Stimulated activated CD8-positive, alpha-beta memory T cell treated with anti-CD3 and anti-CD28 coated beads, Interleukin-2, amount 100 ng/mL, for 1 hour (primary cell): ENCODE measurements around the gene INCA1.

Experiments used
- DNase-seq, 2 donors: peaks; one replicate each; pipeline ENCODE4 v3.0.0-alpha.2; 2020; ENCODE audit warnings: low read depth in 2 of 2

Gene INCA1

DNA sequence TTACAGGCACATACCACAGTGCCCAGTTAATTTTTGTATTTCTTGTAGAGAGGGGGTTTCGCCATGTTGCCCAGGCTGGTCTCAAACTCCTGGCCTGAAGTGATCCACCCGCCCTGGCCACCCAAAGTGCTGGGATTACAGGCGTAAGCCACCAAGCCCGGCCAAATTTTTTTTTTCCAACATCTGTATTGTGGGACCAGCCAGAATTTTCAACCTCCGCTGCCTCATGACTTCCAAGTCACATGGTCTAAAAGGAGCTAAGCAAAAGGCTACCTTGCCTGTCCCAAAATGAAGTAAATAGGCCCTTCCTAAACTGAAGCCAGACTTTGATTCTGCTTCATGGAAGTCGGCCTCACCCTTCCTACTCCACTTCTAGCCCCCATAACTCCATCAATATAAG lies 25.5 kb downstream of the INCA1 start:
- no peak for DNase-seq

DNA sequence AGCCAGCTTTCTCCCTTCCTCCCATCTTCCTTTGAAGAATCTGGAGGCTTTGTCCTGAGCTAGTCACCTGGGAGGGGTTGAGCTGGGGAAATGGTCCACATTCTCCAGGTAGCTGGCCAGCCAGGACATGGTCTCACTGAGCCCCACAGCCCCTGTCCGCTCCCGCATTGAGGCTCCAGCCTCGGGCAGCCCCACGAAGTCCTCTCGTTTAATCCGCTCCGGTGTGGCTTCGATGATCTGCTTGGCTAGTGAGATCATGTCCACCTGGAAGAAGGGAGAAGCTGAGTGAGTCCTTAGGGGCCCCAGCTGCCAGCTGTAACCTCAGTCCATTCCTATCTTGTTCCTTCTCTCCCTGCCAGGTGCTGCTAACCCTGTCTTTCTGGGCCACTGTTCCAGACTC lies 27.0 kb downstream of the INCA1 start:
- no peak for DNase-seq

DNA sequence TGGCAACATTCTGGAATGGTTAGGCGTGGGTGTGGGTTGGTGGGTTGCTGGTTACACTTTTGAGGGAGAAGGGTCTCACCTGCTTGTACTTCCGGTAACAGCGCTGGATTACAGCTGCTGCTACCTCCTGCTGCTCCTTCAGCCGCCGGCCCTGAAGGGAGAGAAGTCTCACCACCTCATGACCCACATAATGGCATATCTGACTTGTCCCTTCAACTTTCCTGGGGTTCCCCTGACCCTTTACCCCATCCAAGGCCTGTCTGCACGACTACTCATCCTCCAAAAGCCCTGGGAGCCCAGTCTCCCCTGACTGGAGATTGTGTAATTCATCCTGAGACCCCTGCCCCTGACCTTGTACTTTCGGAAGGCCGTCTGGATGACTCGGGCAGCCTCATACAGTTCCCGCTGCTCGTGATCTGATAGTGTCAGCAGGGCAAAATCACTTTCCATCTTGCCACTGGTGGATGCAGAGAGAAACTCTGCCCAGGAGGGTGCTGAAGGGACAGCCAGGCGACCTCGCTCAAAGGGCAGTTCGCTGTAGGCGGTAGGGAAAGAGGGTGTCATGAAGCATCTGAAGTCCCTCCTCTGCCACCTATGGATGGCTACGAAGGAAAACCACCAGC lies 27.7 kb downstream of the INCA1 start:
- no peak for DNase-seq

DNA sequence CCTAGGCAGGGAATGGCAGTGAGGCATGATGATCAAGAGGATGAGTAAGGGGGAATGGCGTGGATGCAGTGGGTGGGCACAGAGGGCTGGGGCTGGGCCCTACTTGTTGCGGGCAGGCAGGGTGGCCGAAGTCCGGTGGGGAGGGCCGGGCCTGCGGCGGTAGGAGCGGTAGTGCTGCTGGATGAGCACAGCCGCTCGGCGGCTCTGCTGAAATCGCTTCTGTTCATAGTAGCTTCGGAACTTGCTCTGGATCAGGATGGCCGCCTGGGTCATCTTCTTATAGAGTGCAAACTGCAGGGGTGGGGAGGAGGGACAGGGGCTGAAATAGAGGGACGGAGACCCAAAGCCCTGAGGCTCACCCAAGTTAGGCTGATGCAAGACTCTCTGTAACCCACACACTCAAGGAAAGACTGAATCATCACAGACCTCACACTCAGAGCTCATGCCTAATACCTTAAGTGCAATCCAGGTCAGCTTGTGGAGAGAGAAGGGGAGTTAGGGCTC lies 28.2 kb downstream of the INCA1 start:
- no peak for DNase-seq

DNA sequence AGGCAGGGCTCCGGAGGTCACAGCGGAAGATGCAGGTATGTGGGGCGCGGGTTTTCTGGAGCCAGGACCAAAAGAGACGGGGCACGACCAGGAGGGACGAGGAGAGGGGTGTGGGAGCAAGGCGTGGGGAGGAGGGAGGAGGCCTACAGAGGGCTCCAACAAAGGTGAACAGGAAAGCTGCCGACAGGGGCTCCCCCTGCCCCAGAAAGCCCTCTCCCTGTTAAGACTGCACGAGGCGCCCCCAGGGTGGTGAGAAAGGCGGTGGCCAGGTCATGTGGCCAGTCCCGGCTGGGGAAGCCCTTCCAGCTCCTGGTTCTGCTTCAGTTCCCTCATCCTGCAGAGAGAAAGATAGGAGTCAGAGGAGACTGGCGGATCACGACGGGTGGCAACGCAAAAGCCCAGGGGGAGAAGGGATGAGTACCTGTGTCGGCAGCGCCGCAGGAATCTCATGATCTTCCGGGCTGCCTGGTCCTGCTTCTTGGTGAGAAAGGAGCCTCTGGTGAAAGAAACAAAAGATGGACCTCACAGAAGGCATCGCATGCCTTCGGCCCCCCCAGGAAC lies 28.8 kb downstream of the INCA1 start:
- no peak for DNase-seq

DNA sequence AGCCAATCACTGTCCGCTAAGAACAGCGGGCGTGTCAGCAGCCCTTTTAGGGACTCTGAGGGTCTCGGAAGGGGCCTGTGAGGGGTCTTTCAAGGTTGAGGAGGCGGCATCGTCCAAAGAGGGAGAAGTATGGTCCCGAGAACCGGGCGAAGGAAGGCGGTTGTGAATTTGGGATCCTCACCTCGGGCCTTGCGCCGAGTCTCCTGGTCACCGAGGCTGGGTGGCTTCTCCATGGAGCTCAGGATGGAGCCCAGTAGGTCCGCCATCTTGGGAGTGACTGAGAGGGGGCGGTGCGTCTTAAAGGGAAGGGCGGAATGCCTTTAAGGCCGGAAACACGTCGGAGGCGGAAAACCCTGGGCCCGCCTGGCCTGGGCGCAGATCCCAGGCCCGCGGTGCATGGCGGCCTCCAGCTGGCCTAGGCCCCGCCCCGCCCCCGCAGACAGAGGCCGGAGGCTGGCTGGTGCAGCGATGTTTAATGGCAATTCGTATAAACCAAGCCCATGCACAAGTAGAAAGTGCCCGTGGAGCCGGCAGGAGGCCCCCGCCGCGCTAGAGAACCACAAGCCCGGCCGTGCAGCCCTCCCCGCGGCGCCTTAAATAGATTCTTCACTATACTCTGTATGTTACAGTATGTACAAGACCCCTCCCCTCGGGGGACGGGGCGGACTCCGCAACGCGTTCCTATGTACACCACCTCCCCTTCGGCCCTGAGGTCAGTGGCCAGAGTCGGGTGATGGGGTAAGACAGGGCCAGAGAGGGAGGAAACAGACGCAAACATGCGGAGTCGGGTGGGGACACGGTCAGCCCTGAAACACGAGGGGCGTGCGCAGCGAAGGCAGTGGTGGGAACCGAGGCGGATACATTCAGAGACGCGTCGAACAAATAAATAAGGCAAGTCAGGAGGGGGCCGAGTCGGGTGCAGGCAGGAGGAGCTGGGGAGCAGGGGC lies 29.5 kb downstream of the INCA1 start, which contains the start of gene SPAG7:
Gene SPAG7, minus strand, starts transcription at position 279 of the 947 bp plus-strand sequence. Its CDS starts 13 bp downstream, at position 266.
- peak; percentile 83 to 87 for DNase-seq

DNA sequence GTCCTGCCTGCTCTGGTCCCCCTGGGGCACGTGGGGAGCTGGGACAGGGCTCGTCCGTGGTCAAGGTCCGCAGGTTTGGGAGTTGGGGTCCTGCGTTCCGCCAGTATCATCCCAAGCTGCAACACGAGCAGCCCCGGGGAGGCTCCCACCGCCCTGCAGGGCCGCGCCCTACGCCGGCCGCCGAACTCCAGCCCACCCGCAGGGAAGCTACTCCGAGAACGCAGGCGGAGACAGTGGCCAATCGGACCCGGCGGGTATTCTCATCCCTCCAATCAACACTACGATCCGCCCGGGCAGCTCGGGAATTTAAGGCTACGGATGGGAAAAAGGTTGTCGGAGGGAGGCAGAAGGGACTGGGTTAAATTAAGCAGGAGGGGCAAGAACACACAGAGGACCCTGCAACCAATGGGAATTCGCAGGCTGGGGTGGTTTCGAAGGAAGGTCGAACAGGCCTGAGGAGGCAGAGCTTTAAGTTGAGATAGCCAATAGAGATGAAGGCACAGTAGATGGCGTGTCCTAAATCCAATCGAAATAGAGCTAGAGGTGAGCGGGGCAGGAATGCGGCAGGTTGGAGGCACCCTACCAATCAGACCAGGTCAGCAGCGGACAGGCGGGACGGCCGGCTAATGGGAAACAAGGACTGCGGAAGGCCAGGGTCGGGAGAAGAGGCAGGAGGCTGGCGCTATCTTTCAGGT lies 30.3 kb downstream of the INCA1 start:
- DNase-seq: peak; percentile 87 to 89

DNA sequence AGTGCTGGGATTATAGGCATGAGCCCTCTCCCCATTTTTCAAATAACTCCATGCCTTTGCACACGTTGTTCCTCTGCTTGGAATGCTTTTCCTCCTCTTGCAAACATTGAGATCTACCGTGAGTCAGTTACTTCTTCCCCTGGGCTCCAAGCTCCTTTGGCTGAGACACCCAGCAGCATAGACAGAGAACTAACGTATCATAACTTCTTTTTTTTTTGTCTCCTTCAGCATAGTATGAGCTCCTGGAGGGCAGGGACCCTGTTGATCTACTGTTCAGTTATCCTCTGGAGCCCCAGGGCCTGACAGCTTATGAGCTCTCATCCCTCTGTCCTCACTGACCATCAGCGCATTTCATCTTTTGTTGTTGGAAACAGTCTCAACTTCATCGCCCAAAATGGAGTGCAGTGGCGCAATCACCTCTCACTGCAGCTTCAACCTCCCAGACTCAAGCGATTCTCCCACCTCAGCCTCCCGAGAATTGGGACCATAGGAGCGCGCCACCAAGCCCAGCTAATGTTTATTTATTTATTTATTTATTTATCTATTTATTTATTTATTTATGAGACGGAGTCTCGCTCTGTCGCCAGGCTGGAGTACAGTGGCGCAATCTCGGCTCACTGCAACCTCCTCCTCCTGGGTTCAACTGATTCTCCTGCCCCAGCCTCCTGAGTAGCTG lies 31.9 kb downstream of the INCA1 start:
- no peak for DNase-seq

DNA sequence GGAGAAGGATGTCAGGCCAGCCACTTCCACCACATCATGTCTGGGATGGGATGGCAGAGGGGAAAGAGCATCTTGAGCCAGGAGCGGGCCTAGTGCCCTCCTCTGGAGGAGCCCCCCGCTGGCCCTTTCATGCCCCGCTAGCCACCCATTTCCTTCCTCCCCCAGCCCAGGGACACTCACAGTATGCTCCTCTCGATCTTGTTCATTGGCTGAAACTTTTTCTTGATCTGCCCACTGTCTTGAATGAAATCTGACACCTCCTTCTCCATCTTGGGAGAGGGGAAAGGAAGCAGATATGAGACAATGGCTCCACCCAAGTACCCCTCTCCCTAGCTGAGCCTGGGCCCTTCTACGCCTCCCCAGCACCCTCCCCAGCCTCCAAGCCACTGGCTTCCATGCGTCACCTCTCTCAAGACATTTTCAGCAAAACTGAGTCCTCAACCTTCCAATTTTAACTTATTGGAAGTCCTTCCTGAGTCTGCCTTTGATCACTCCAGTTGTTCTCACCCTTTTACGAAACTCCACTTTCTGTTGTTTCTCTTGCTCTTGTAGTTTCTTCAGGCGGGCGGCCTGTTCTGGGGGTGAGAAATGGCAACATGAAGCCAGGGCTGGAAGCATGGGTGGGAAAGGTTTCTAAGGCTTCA lies 36.9 kb downstream of the INCA1 start:
- DNase-seq: no peak

DNA sequence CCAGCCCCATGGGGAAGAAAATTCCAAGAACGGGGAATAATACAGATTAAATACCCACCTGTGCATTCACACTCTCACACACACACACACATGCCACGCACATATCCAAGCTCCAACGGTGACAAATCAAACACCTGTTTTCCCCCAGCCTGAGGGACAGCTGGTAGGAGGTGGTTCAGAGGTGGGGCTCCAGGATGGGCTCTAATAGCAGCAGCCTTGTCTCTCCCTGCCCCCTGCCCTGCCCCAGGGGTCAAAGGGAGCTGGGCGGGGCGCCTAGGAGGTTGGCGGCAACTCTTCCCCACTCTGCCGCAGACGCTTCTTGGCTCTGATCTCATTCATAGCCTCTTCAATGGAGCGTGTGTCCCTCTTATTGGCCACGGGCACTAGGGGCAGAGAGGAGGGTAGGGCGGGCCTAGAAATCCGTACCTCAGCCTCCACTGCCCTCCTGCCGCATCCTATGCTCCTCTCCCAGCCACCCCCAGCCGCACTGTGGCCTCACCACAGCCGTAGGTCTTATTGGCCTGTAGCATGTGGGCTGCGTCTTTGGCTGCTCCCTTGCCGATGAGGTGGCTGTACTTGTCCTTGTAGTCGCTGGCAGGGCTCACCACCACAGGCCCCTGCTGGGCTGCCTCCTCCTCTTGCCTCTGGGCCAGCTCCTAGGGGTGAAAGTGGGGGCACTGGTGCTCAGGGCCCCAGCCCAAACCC lies 37.9 kb downstream of the INCA1 start:
- DNase-seq: no peak

DNA sequence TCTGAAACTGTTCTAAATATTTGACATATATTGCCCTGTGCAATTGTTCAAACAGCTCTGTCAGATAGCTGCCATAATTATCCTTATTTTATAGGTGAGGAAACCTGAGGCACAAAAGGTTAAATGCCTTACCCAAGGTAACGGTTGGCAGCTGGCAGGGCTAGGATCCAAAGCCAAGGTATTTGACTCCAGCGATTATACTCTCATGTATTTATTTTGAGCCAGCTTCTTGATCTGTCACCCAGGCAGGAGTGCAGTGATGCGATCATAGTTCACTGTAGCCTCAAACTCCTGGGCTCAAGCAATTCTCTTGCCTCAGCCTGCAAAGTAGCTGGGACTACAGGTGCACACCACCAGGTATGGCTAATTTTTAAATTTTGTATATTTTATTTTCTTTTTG lies 39.2 kb downstream of the INCA1 start:
- no peak for DNase-seq

DNA sequence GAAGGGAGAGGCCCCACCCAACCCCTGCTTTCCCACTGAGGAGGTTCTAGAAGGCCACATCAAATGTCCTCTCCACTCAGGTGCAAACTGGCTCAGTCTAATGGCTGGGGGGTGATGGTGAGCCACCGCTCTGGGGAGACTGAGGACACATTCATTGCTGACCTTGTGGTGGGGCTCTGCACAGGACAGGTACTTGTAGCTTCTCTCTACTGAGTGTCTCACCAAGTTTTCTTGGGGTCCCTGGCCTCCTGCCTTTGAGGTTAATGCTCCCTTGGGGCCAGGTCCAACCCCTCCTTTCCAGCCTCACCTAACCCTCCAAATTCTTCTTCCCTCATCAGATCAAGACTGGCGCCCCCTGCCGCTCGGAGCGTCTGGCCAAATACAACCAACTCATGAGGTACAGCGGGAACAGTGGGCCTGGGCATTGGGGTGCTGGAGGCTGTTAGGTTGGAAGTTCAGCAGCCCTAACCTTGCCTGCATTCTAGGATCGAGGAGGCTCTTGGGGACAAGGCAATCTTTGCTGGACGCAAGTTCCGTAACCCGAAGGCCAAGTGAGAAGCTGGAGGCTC lies 40.7 kb downstream of the INCA1 start:
- DNase-seq: peak in 1 of 2 donors; percentile 30

DNA sequence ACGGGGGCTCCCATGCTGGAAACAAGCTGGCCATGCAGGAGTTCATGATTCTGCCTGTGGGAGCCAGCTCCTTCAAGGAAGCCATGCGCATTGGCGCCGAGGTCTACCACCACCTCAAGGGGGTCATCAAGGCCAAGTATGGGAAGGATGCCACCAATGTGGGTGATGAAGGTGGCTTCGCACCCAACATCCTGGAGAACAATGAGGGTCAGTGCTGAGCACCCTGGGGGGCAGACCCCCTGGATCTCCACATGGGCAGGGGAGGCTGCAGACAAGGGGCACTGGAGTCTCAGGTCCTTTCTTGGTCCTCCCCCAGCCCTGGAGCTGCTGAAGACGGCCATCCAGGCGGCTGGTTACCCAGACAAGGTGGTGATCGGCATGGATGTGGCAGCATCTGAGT lies 42.2 kb downstream of the INCA1 start:
- DNase-seq: no peak

DNA sequence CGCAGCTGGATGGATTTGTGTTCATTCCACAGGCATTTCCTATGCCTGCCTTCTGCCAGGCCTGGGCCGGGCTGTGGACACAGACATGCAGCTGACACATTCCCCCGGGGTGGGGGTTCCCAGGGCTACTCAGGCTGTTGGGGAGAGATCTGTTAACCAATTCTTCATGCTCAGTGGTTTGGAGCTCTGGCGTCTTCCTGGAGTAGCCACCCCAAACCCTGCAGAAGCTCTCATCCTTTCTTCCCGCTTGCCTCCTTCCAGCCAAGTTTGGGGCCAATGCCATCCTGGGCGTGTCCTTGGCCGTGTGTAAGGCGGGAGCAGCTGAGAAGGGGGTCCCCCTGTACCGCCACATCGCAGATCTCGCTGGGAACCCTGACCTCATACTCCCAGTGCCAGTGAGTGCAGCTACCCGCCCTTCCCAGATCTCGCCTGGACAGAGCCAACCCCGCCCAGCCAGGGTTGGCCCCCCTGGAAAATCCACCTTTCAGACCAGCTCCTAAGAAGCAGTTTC lies 43.8 kb downstream of the INCA1 start:
- DNase-seq: no peak

DNA sequence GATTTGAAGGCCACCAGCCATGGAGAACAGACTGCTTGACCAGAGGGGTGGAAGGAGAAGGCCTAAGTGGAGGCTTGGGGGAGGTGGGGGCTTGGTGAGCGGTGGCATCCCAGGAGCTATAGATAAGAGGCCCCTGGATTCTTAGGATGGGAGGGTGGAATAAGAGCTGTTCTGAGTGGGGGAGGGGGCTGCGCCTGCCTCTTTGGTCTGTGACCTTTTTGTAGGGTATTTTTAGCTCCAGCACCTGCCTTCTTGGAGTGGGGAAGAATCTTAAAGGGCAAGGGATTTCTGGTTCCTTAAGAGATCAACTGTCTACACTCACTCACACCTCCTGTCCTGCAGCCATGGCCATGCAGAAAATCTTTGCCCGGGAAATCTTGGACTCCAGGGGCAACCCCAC lies 45.8 kb downstream of the INCA1 start:
- DNase-seq: no peak

DNA sequence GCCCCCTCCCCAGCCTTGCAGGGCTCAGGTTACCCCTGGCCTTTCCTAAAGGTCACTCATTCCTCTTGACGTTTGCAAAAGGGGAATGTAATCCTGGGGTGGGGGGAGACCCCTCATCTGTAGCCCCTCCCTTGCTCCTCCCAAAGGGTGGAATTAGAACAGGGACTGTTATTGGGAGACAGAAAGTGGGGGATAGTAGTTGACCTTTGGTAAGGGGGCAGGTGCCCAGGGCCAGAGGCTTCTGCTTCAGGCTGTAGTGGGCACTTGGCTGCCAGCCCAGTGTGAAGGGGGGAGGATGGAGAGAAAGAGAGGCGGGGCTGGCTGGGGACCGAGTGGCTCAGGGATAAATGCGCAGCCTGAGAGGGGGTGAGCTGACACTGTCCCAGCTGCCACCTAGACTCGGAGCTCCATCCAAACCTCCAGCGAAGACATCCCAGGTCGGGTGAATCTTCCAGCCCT lies 46.5 kb downstream of the INCA1 start, which contains the start of gene ENO3:
Gene ENO3, plus strand, starts transcription at position 374 of the 459 bp plus-strand sequence. CDS start 711 bp downstream, outside the sequence.
- DNase-seq: no peak

DNA sequence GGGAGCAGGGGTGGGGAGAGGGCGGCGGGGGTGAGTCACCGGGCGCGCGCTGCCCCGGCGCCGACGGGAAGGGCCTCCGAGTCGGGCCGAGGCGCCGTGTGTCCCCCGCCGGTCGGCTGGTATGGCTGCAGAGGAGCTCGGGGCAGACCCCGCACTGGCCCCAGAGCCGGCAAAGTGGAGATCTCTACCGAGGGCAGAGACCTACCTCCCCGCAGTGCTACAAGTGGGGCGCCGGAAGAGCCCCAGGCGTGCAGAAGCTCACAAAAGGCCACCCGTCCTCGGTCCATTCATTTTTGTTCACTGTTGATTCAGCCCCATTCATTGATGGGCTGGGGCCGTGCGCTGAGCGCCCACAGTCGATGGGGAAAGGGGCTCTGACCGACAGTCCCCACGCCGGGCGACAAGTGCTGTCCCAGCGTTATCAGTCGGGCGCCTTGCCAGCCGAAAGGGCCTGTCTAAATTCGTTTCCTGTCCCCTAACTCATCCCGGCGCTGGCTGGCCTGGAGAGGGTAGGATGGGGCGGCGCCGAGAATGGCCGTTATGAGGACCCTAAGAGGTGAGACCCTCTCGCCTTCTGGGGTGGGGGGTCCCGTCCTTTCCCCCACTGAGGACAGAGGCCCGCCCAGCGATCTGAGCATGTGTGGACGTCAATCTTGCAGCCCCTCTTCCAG lies 47.1 kb downstream of the INCA1 start:
- no peak for DNase-seq

DNA sequence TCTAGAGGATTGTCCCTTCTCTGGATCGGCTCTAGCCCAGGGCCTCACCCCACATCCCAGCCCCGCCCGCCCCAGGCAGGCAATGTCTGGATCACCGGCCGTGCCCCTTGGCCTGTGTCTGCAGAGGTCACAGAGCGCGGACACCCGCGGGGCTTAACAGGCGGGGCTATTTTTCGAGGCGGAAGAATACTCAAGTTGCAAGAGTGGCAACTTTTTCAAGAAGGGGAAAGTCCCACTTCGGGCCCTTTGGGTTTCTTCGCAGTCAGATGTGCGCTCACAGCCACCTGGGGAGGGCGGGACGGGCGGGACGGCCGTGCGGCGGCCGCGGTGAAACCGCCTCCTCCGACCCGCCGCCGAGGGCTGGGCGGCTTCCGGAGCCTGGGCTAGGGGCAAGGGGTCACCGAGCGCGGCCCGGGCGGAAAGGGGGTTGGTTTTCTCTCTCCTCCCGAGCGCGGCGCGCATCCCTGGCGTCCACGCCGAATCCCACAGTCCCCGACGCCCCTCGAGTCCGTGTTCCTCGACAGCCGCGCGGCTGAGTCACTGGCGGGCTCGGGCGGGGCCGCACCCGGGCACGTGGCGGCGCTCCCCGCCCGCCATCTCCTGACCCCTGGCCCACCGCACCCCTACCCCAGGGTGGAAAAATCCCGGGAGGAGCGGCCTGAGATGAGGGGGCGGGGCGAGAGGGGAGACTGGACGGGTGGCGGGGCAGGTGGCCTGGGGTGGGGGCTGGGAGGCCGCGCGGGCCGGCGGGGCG lies 47.8 kb downstream of the INCA1 start:
- peak in 1 of 2 donors; percentile 54 for DNase-seq
